ENCODE measurements around the gene PAM16.

DNA sequence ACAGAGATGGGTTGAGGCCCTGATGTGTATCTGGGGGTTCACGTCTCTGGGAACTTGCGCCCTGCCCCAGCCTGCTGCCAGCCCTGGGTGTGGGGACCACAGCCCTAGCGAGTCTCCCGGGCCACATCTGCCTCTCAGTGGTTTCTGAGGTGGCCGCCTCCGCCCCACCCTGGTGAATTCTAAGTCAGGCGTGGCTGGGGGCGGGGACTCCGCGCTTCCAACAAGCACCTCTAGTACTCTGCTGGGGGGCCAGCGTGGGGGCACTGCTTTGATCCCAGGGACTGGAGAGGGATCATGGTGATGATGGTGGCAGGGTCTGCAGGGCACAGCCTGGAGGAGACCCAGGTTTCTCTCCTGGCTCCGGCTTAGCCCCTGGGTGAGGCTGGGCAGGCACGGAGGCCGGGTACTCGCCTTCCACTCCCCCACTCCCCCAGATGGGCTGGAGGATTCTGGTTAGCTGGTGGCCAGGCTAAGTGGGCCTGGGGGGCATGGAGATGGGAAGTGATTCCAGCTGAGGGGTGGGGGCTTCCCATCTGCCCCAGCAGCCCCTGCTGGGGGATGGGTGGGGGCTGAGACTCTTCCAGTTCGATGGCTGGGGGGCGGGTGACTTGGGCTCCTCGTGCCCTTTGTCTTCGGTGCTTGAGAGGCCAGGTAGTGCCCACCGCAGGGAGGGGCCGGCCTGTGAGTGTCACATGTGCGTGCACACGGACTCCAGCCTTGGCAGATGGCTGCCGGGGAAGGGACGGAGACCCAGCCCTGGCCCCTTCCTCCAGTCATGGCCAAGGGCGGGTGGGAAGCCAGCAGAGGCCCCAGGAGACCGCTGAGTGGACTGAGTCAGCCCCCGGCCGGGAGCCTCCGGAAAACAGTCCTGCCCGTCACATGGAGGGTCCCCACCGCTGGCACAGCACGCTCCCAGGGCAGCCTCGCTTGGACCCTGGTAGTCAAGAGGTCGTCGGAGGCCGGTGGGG, 31.4 kb downstream of the PAM16 start:
- TF ChIP-seq, protein P1, sequence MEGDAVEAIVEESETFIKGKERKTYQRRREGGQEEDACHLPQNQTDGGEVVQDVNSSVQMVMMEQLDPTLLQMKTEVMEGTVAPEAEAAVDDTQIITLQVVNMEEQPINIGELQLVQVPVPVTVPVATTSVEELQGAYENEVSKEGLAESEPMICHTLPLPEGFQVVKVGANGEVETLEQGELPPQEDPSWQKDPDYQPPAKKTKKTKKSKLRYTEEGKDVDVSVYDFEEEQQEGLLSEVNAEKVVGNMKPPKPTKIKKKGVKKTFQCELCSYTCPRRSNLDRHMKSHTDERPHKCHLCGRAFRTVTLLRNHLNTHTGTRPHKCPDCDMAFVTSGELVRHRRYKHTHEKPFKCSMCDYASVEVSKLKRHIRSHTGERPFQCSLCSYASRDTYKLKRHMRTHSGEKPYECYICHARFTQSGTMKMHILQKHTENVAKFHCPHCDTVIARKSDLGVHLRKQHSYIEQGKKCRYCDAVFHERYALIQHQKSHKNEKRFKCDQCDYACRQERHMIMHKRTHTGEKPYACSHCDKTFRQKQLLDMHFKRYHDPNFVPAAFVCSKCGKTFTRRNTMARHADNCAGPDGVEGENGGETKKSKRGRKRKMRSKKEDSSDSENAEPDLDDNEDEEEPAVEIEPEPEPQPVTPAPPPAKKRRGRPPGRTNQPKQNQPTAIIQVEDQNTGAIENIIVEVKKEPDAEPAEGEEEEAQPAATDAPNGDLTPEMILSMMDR (IDR thresholded peaks at IDR 0.05; ENCODE audit: low read depth, low read length, missing input control): no peak
- TF ChIP-seq GABPA (IDR thresholded peaks at IDR 0.05 in 1 of 2, conservative IDR thresholded peaks at IDR 0.05 in 1 of 2) (no peak), MAX (IDR thresholded peaks at IDR 0.05) (no peak), EGR1 (IDR thresholded peaks at IDR 0.05; ENCODE audit: low read depth in 2 of 2) (no peak), RAD21 (IDR thresholded peaks at IDR 0.05) (no peak), YY1 (IDR thresholded peaks at IDR 0.05) (no peak), ATF3 (IDR thresholded peaks at IDR 0.05) (no peak), RXRA (IDR thresholded peaks at IDR 0.05) (no peak)
- TF ChIP-seq, protein P2, sequence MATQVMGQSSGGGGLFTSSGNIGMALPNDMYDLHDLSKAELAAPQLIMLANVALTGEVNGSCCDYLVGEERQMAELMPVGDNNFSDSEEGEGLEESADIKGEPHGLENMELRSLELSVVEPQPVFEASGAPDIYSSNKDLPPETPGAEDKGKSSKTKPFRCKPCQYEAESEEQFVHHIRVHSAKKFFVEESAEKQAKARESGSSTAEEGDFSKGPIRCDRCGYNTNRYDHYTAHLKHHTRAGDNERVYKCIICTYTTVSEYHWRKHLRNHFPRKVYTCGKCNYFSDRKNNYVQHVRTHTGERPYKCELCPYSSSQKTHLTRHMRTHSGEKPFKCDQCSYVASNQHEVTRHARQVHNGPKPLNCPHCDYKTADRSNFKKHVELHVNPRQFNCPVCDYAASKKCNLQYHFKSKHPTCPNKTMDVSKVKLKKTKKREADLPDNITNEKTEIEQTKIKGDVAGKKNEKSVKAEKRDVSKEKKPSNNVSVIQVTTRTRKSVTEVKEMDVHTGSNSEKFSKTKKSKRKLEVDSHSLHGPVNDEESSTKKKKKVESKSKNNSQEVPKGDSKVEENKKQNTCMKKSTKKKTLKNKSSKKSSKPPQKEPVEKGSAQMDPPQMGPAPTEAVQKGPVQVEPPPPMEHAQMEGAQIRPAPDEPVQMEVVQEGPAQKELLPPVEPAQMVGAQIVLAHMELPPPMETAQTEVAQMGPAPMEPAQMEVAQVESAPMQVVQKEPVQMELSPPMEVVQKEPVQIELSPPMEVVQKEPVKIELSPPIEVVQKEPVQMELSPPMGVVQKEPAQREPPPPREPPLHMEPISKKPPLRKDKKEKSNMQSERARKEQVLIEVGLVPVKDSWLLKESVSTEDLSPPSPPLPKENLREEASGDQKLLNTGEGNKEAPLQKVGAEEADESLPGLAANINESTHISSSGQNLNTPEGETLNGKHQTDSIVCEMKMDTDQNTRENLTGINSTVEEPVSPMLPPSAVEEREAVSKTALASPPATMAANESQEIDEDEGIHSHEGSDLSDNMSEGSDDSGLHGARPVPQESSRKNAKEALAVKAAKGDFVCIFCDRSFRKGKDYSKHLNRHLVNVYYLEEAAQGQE (IDR thresholded peaks at IDR 0.05): no peak
